Kidney (tissue), 14 donors: Measurements from ENCODE around the gene HAUS3. TPM values are rescaled to one million over a fixed set of nuclear protein-coding genes. Genes with fewer than 3 reads are reported as not detected.

ENCODE experiments used
- DNase-seq, 5 donors: peaks; one replicate each; pipeline ENCODE4 v3.0.0-alpha.2; 2013 to 2020
- FAIRE-seq: peaks from 2 replicates; lab custom pipeline; 2012; peaks lifted over from hg19 to GRCh38; lab: Jason Lieb, UNC
- H3K27ac ChIP-seq, 2 donors: one replicate each; pipeline ENCODE4 v1.7.0; 2013; ENCODE audit warnings: low read depth in 2 of 2, low read length in 2 of 2, inconsistent platforms in 1 of 2
- H3K27me3 ChIP-seq: one replicate; pipeline ENCODE4 v1.7.1; 2013; ENCODE audit warnings: low read length, inconsistent platforms; ENCODE audit not compliant: control insufficient read depth, insufficient read depth
- H3K36me3 ChIP-seq, 3 donors: one replicate each; pipeline versions ENCODE4 v1.7.0 to v1.7.1; 2013; ENCODE audit warnings: low read length in 3 of 3, control low read depth in 1 of 3, inconsistent platforms in 1 of 3; ENCODE audit not compliant: insufficient read depth in 3 of 3, control insufficient read depth in 2 of 3
- H3K4me1 ChIP-seq, 3 donors: one replicate each; pipeline versions ENCODE4 v1.7.0 to v1.7.1; 2013; ENCODE audit warnings: low read length in 3 of 3, inconsistent platforms in 1 of 3, low read depth in 1 of 3; ENCODE audit not compliant: control insufficient read depth in 2 of 3, insufficient read depth in 2 of 3
- H3K4me3 ChIP-seq, 3 donors: one replicate each; pipeline versions ENCODE4 v1.7.0 to v1.8.1; 2013; ENCODE audit warnings: low read length in 3 of 3, control low read depth in 1 of 3, inconsistent platforms in 1 of 3
- H3K9ac ChIP-seq, 3 donors: one replicate each; pipeline versions ENCODE4 v1.7.0 to v1.7.1; 2013; ENCODE audit warnings: low read length in 3 of 3, control low read depth in 1 of 3, inconsistent platforms in 1 of 3
- H3K9me3 ChIP-seq, 3 donors: one replicate each; pipeline versions ENCODE4 v1.7.0 to v1.7.1; 2013; ENCODE audit warnings: low read length in 3 of 3, control low read depth in 1 of 3, inconsistent platforms in 1 of 3; ENCODE audit not compliant: control insufficient read depth in 2 of 3, insufficient read depth in 1 of 3
- CTCF ChIP-seq: IDR thresholded peaks from 3 replicates; pipeline ENCODE4 v1.5.1; 2012; ENCODE audit warnings: mild to moderate bottlenecking, moderate library complexity, borderline replicate concordance; ENCODE audit not compliant: insufficient read depth; ENCODE audit errors: extremely low read depth
- intact Hi-C: fragments of 100-400 bp; cut with DNase I; formaldehyde crosslinking; loops from one replicate; pipeline ENCODE4 v1.11.1; 2022
- polyA plus RNA-seq: library from polyadenylated mRNA; stranded (reverse); fragments of 350-450 nt; fragmentation: Illumina TruSeq; extraction: RNeasy Lipid Tissue Mini Kit (QIAGEN cat#74804); gene quantifications from one replicate; pipeline ENCODE4 v1.2.3, GENCODE V29; 2014; ENCODE audit warnings: low read depth, low replicate concordance; ENCODE audit not compliant: insufficient read depth
- total RNA-seq: library from RNA; stranded (reverse); fragmentation: NEBNext Ultra II Directional; extraction: Animal tissue kit (Norgen Biotek cat#: 25700); gene quantifications from one replicate; pipeline ENCODE4 v1.2.1, GENCODE V29; 2021
- donor health status: control.
- donor health status: control.
- donor health status: control.
- donor health status: control.
- donor health status: control.
- donor health status: DM: yes; HTN: yes; CAD: no.
- donor health status: Normal renal cell carcinoma (clear cell type).

HAUS3 gene
- total and polyA plus RNA-seq, 2 donors from 2014 or later: 4.1 to 12.1 TPM

- Histone ChIP-seq H3K4me1 (peaks cover 0 to 4% (median 0%) of the 10 kb centered on the region in 3 donors), H3K9ac (no peak overlapping the region), H3K9me3 (no peaks in the 10 kb centered on the region), H3K36me3 (no peaks in the 10 kb centered on the region), H3K4me3 (no peak overlapping the region), H3K27me3 (no peaks in the 10 kb centered on the region), H3K27ac (no peak overlapping the region)
- TF ChIP-seq CTCF: no peak
- no peak for FAIRE-seq
- intact Hi-C loops: no loop called here
- peak in 2 of 5 donors; percentile 19 to 37 for DNase-seq
These were observed 43.2 kb upstream of the HAUS3 start for GRCh38 chr4:2284934-2285612.

- Histone ChIP-seq H3K4me3 (no peak overlapping the region), H3K4me1 (peaks cover 0 to 4% (median 0%) of the 10 kb centered on the region in 3 donors), H3K9ac (no peak overlapping the region), H3K9me3 (no peaks in the 10 kb centered on the region), H3K27me3 (no peaks in the 10 kb centered on the region), H3K36me3 (no peaks in the 10 kb centered on the region), H3K27ac (no peak overlapping the region)
- DNase-seq (peak in 2 of 5 donors; percentile 10 to 43), FAIRE-seq (no peak)
- intact Hi-C loops: no loop called here
- TF ChIP-seq CTCF: no peak
These were observed 42.4 kb upstream of the HAUS3 start for GRCh38 chr4:2284161-2284933.

GRCh38 chr4:2283199-2283711 lies 41.3 kb upstream of the HAUS3 start:
- Histone ChIP-seq H3K36me3 (no peaks in the 10 kb centered on the region), H3K4me1 (peaks cover 0 to 4% (median 0%) of the 10 kb centered on the region in 3 donors), H3K9ac (no peak overlapping the region), H3K4me3 (no peak overlapping the region), H3K9me3 (no peaks in the 10 kb centered on the region), H3K27me3 (no peaks in the 10 kb centered on the region), H3K27ac (no peak overlapping the region)
- DNase-seq (peak in 1 of 5 donors; percentile 3), FAIRE-seq (no peak)
- TF ChIP-seq CTCF: no peak
- intact Hi-C loops: no loop called here
